Hematopoietic multipotent progenitor cell treated with erythropoietin and hydrocortisone succinate and interleukin-3 and kit ligand, for 17 days (in vitro differentiated cells): ENCODE results near the gene CCDC171.
"Not testable (repeated sequence)": the region's sequence is repeated elsewhere in the genome, so short reads cannot be mapped to it uniquely, and the experiment has no call there.

Source experiments
- DNase-seq: peaks from one replicate; pipeline ENCODE4 v3.0.0-alpha.2; 2015; ENCODE audit warnings: low spot score

Gene CCDC171

DNA sequence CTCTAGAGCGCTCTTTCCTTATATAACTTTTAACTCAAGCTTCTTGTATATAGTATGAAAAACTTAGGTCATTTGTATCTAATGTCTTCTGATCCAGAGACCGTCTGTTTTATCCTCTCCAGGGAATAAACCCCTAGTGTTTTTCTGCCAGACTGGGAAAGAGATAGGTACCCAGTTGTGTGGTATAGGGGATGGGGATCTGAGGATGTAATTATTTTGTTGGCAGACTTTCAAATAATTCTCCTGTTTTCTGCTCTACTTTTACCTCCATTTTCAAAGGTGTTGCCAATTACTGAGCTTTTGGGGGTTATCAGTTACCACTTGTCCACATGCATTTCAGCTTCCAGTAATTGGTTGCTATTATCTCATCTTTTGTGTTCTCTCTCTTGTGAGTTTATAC lies 17.9 kb downstream of the CCDC171 start:
- DNase-seq = no peak

DNA sequence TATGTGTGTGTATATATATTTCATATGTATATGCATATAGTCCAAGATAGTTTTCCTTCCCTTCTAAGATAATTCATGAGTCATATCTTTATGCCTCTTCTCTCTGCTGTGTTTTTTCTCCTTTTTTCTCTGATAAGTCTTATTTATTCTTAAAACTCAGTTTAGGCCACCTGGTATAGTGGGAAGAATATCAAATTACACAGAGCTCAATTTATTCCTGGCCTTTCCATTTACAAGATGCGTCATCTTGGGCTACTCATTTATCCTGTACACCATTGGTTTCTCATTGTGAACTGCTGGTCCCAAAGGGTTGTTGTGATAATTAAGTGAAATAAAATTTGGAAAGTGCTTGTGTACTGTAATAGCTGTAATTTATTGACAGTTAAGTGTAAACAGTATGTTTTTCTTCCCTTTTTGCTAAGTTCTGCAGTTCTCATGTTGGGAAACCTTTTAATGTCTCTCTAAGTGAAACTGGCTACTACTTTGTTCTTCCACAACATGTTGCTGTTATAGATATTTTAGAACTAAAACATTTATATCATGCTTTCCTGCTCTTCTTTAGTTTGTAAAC lies 19.4 kb downstream of the CCDC171 start:
- no peak for DNase-seq

DNA sequence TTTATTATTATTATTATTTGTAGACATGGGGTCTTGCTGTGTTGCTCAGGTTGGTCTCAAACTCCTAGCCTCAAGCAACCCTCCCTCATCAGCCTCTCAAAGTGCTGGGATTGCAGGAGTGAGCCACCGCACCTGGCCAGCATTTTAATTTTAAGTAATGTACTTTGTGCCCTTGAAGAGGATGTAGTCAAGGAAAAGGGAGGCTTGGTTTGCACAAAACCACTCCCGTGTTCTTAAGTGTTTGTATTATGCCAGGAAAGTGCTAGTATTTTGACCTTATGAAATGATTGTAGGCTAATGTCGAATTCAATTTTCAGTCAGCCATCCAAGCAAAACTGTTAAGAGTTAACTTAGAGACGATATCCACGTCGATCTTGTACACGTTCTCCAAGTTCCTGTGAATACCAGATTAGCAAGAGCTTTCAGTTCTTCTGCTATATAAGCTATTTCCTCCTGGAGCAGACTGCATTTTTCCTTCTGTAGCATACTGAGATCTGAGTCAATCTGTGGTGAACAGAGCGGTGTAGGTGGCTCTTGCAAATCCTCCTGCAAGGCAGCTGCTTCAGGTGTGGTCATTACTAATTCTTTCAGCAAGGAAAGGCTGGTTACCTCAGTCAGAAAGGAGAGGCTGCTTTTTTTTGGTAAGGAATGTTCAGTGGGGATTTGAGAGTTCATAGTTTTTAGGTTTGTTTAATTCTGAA lies 23.7 kb downstream of the CCDC171 start:
- DNase-seq = no peak

DNA sequence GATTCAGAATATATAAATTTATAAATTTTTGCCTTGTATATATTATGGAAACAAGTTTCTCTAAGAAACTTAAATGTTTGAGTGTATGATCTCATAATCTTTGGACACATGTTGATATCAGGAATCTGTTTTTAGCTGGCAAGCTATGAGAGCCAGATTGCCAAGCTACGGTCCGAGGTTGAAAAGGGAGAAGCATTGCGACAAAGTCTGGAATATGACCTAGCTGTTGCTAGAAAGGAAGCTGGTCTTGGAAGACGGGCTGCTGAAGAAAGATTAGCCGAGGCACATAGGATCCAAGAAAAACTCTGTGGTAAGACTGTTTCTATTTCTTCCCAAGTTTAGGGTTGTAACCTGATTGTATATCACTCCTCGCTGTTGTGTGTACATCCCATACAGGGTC lies 25.9 kb downstream of the CCDC171 start:
- DNase-seq = no peak

DNA sequence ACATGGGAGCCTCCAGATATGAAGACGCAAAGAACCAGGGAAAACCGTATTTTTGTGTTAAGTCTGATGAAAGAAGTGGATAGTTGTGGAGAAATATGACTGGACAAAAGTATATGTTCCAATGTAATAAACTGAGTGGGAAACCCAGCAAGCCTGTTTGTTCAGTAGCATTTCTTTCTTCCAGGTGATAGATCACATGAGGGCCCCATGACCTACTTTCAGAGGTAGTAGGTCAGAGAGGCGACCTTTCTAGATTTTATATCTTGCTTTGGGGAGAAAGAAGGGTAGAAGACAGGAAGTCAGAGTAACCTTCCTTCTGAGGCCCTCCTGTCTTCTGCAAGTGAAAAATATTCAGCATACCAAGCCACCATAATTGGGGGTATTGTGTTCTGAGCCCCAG lies 31.5 kb downstream of the CCDC171 start:
- DNase-seq = no peak

DNA sequence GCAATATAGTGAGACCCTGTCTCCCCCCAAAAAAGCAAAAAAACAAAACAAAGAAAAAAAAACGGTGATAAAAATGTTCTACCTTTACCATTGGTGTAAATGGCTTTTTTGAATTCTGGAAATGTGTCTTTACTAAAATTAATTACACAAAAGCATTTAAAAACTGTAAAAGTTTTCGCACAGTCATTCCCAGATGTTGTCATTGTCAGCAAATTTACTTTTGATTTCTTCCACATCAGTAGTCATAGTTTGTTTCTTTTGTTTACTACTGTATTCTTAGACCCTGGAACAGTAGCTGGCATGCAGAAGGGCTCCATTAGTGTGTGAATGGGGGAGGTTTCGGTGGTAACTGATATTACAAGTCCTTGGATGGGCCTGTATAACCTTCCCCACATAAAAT lies 39.5 kb downstream of the CCDC171 start:
- no peak for DNase-seq

DNA sequence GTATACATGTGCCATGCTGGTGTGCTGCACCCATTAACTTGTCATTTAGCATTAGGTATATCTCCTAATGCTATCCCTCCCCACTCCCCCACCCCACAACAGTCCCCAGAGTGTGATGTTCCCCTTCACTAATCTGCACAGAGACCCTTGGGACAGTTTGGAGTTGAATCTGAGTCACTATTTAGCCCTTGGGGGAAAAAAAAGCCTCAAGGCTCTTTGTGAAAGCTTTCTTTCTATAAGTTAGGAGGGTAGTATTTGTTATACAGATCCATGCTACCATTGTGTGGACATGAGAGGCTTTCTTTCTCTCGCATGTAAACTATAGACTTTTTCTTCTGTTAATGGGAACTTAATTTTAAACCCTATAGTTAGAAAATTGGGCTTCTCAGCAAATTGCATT lies 40.1 kb downstream of the CCDC171 start:
- DNase-seq = not testable (repeated sequence)

DNA sequence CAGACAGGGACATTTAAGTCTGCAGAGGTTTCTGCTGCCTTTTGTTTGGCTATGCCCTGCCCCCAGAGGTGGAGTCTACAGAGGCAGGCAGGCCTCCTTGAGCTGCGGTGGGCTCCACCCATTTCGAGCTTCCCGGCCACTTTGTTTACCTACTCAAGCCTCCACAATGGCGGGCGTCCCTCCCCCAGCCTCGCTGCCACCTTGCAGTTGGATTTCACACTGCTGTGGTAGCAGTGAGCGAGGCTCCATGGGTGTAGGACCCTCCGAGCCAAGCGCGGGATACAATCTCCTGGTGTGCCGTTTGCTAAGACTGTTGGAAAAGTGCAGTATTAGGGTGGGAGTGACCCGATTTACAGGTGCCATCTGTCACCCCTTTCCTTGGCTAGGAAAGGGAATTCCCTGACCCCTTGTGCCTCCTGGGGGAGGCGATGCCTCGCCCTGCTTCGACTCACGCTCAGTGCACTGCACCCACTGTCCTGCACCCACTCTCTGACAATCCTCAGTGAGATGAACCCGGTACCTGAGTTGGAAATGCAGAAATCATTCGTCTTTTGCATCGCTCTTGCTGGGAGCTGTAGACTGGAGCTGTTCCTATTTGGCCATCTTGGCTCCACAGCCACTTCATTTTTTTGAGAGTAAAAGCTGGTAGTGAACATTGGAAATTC lies 48.0 kb downstream of the CCDC171 start:
- DNase-seq = not testable (repeated sequence)

DNA sequence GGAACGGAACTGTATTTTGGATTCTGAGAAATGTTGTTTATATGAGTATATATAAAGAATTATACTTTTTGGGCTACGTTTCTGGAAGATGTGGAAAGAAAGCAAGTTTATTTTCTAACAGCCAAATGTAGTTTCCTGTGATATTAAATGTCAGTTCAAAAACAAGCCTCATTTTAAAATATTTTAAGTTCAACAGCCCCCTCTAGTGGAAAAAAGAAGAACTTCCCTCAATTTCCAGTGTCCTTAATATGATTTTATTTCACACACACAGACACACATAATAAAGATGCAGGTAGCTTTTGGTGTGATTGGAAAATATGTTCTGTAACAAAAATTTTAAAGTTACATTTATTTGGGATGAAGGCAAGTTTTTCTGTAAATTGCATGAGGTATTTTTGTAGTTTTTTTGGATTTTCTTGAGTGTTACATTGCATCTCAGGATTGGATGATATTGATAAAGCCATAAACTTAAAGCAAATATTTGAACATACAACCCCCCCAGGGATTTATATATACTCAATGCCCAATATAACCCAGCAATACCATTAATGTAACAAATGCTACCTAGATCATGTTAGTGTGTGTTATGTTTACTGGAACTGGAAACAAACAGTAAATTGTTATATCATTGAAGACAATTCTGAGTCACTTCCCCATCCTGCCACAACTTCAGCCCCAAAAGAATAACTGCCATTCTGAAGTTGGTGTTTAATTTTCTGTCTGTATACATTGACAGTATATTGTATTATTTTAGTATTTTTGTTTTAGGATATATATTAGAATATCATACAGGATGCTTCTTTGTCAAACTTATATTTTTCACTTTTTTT lies 54.0 kb downstream of the CCDC171 start:
- peak; percentile 67 for DNase-seq

DNA sequence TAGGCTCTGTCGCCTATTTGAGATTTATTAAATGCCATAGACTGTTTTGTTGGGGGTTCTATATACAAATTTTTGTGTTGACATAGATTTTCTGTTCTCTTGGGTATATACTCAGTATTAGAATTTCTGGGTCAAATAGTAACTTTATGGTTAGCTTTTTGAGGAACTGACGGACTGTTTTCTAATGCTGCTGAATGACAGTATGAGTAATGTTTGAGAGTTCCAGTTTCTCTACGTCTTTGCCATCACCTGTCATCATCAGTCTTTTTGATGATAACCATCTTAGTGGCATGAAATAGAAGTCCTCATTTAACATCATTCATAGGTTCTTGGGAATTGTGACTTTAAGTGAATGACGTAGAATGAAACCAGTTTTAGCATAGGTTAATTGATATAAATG lies 60.1 kb downstream of the CCDC171 start:
- DNase-seq = no peak

DNA sequence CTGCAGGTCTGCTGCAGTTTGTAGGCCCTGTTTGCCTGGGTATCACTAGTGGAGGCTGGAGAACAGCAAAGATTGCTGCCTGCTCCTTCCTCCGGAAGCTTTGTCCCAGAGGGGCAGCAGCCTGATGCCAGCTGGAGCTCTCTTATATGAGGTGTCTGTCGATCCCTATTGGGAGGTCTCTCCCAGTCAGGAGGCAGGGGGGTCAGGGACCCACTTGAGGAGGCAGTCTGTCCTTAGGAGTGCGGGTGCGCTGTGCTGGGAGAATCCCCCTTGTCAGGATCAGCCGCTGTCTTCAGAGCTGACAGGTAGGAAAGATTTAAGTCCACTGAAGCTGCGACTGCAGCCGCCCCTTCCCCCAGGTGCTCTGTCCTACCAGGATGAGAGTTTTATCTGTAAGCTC lies 64.9 kb downstream of the CCDC171 start:
- no peak for DNase-seq

DNA sequence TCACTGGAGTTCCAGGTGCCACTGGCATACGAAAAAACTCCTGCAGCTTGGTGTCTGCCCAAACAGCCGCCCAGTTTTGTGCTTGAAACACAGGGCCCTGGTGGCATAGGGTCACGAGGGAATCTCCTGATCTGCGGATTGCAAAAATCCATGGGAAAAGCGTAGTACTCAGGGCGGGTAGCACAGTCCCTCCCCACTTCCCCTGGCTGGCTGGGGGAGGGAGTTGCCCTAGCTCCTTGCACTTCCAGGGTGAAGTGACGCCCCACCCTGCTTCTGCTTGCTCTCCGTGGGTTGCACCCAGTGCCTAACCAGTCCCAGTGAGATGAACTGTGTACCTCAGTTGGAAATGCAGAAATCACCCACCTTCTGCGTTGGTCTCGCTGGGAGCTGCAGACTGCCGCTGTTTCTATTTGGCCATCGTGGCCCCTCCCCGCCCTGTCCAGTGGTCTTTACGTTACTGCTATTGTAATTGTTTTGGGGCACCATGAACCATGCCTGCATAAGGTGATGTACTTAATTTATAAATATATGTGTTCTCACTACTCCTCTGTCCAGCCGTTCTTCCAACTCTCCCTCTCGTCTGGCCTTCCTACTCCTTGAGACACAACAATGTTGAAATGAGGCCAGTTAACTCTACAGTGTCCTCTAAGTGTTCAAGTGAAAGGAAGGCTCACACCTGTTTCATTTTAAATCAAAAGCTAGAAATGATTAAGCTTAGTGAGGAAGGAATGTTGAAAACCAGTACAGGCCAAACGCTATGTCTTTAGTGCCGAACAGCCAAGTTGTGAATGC lies 65.9 kb downstream of the CCDC171 start:
- DNase-seq = no peak

DNA sequence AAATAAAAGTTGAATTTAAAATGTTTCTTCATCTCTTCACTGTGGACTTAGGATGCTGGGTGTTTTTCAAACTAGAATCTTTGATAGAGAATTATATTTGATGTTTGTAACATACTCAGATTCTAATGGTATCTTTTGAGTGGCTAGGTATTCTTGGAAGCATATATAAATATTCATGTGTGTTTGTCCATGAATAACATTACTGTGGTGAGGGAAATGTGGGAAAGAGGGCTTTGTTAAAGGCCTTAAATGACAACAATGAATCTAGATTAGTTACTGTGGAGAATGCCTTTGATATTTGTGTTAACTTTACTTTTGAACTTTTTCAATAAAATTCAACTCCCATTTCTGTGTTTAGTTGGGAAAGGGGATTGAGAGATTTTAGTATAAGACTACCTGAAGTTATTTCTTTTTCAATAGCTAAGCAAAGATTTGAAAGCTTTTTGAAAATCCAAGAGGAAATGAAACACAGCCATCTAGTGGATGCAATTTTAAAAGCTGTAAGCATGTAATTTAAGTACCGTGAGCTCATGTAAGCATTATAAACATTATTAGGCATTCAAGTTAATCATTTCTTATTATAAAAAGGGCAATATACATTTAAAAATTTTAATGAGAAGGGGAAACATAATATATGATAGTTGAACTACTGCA lies 69.6 kb downstream of the CCDC171 start:
- DNase-seq = no peak

DNA sequence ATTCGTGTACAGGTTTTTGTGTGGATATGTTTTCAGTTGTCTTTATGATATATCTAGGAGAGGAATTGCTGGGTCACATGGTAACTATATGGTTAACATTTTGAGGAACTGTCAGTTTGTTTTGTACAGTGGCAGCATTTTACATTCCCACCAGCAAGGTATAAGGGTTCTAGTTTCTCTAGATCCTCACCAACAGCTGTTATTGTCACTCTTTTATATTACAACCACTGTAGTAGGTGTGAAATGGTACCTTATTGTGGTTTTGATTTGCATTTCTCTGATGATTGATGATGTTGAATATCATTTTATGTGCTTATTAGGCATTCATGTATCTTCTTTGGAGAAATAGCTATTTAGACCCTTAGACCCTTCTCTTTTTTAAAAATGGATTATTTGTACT lies 82.9 kb downstream of the CCDC171 start:
- DNase-seq = no peak

DNA sequence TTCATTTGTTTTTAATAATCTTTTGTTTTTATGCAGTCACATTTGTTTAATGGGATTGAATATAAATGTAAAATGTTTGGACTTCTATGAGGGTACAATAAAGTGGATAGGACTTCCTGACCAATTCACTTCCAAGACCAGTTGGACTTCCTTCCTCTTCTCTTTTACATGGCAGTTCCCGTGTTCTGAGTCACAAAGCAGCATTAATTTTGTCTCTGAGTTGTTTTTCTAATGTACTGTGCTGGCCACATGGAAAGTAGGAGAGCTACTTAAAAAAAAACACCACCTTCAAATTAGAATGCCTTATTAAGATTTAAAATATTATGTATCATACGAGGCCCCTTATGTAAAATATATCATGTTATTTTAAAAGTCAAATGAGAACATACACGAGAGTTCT lies 87.3 kb downstream of the CCDC171 start:
- no peak for DNase-seq

DNA sequence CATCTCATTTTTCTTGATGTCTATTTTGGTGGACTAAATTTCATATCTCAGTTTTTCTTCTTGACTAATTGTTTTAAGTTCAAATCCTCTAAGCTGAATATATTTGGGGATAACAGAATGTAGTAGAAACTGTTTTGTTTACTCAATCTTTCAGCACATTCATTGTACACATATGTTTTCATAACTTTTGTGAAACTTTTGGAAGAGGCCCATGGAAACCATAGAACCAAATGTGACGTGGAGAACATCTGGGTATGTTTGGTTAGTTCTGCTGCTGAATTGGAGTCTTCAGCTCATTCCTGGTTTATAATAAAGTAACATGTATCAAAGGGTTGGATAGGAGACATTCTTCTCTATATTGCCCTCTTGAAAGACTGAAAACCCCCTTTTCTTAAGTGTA lies 88.4 kb downstream of the CCDC171 start:
- no peak for DNase-seq

DNA sequence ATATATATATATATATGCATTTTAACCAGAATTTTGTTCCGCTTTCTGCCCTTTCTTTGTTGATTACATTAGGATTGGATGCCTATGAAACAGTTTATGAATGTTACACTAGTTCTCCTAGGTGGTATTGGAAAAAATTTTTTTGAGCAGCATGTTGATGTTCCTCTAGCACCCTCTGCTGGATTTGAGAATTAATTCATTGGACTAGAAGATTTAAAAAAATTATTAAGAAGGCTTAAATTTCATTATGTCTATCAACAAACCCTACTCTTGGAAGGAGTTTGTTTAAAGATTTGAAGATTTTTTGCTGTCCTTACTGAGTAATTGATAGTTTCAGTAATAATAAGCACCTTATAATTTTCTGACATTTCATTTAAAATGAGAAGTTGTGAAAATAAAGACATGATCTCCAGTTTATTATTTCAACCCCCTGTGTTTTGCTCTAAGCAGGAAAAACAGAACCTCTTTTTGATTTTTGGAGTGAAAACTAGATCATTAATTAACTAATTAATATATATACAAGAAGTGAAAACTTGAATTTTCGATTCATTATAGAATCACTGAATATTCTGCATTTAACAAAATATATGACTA lies 89.6 kb downstream of the CCDC171 start:
- peak; percentile 16 for DNase-seq

DNA sequence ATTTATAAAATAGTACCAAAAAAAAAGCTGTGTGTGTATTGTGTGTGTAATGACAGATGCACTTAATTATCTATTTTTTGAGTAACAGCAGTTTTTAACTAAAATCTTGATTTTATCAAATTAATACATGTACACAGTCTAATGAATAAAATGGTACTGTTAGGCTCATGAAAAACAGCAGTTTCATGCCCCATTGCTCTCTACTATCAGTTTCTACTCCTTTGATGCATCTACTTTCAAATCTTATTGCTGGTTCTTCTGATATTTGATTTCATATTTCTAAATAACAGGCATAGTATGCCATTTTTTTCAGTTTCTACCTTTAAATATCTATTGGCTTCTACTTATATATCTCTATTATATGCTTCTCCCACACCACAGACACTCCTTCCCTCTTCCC lies 117.4 kb downstream of the CCDC171 start:
- DNase-seq = no peak

DNA sequence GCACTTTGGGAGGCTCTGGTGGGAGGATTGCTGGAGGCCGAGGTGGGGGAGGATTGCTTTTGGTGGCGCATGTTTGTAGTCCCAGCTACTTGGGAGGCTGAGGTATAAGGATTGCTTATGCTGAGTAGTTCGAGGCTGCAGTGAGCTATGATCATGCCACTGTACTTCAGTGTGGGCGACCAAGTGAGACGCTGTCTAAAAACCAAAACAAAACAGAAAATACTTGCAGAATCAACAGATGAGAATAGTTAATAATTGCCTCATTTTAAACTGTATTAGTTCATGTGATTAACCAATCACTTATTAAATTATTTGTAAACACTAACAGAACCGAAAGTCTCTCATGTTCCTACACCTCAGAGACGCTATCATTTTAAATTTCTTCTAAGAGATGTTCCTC lies 118.1 kb downstream of the CCDC171 start:
- DNase-seq = no peak

DNA sequence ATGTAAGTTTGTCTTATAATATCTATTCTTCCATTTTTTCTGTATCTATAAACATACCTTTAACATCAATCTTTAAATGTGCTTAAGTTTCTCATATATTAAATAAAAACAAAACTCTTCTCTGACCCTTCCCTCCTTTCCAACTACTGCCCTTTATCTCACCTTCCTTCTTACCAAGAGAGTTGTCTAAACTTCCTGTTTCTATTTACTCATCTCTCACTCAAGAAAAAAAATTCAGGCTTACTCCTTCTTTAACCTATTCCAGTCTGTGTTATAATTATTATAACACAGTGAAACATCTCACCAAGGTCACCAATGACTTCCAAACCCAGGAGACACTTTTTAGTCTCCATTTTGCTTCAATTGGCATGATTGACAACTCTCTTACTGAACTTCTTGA lies 140.9 kb downstream of the CCDC171 start:
- DNase-seq = no peak

DNA sequence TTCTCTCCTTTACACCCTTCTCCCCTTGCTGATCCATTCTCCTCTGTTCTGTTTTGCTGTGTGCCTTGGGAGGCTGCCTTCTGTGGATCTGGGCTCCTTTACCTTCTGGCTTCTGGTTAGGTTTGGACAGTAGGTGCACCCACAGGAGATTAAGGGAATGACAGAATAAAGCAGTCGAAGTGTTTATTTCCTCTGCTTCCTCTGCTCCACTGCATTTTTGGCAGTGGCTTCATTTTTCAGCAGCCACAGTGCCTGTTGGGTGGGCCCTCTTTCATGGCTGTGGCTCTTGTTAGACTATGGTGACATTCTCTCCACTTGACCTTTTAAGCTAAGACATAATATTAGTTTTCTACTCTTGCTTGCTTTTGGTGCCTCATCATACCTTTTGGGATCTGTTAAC lies 144.1 kb downstream of the CCDC171 start:
- no peak for DNase-seq
